Activated T-cell treated with anti-CD3 and anti-CD28 coated beads, Interleukin-2, amount 50 U/mL, for 1 hour (primary cell): ENCODE results near the gene MRPL58.
"Not testable (repeated sequence)": the region's sequence is repeated elsewhere in the genome, so short reads cannot be mapped to it uniquely, and the experiment has no call there.

Source experiments
- DNase-seq: peaks from one replicate; pipeline ENCODE4 v3.0.0-alpha.2; 2020

The MRPL58 gene

GRCh38 chr17:74987909-74988711 is 24.4 kb upstream of the MRPL58 start:
- no peak for DNase-seq

- no peak for DNase-seq
These were observed 21.8 kb upstream of the MRPL58 start for GRCh38 chr17:74990581-74991105.

- DNase-seq = no peak
These were observed 20.2 kb upstream of the MRPL58 start for GRCh38 chr17:74992223-74992622.

GRCh38 chr17:74994440-74994839 is 18.0 kb upstream of the MRPL58 start:
- no peak for DNase-seq

DNA sequence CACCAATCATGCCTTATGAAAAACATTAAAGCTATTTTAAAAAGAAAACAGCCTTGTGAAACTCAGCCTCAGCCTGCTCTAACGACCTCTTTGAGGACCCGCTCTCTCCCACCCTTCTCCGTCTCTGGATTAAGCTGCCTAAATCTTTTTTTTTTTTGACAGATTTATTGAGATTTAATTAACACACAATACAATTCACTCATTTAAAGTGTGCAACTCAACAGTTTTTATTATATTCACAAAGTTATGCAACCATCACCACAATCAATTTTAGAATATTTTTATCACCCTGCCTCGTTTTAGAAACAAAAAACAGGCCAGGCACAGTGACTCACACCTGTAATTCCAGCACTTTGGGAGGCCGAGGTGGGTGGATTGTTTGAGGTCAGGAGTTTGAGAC is 16.6 kb upstream of the MRPL58 start:
- no peak for DNase-seq

DNA sequence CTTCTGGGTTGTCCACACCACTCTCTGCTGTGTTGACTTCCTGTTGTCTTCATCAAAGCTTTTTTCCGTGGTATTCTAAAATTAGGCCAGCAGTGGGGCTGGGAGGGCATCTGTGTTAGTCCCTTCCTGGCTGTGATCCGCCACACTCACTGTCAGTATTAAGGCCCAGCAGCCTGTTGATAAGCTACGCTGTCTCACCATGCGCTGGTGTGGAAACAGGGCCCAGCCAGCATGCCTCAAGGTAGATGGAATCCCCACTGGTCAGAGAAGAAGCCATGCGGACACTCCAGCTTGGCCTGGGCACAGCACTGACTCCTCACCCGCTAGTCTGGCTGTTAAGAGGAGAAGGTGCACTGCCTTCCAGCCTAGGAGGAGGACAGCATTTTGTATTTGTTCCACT is 13.7 kb upstream of the MRPL58 start:
- no peak for DNase-seq

DNA sequence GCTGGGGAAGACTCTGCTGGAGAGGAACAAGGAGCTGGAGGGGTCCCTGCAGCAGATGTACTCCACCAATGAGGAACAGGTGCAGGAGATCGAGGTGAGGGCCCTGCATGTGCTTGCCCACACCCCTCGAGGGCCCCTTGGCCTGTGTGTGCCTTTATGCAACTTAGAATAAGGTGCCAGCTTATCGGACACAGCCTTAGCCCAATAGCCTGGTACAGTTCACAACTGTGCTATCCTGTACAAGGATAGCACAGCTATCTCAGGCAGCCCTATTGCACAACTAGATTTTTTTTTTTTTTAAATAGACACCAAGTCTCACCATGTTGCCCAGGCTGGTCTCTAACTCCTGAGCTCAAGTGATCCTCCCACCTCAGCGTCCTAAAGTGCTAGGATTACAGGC is 12.9 kb upstream of the MRPL58 start:
- no peak for DNase-seq

DNA sequence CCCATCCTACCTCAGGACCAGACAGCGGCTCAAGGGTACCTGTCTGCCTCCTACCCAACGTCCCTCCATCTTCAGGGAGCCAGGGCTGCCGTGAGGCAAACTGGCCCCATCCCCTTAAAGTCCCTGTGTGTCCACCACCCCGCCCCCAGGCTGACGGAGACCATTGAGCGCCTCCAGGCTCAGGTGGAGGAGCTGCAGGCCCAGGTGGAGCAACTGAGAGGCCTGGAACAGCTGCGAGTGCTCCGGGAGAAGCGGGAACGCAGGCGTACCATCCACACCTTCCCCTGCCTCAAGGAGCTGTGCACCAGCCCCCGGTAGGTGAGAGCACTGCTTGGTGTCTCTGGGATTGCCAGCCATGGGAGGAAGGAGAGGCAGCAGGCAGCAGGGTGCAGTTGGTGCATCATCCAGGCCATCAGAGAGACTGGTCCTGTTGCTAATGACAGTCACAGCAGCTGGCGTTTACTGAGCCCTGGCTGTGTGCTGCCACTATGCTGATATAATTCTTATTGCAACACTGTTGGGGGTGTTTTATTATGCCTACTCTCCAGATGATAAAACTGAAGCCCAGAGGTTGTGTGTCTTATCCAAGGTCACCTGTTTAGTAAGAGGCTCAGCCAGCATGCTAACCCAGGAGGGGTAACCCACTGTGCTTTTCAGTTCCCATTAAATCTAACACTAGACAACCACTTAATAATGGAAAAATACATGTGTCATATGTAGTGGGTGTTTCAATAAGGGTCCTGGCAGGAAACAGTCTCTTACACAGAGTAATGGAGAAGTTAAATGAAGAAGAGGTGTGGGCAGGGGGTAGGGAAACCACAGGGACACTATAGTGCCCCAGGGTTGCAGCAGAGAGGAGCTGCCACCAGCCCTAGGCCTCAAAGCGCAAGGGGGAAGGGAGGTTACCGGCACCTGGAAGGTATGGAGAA is 10.3 kb upstream of the MRPL58 start:
- DNase-seq = no peak

GRCh38 chr17:75003070-75003956 is 9.2 kb upstream of the MRPL58 start:
- DNase-seq = no peak

- no peak for DNase-seq
These were observed 8.5 kb upstream of the MRPL58 start for GRCh38 chr17:75003957-75004355.

GRCh38 chr17:75004371-75004770 is 8.1 kb upstream of the MRPL58 start:
- DNase-seq = no peak

GRCh38 chr17:75005291-75005690 is 7.2 kb upstream of the MRPL58 start:
- DNase-seq = no peak

DNA sequence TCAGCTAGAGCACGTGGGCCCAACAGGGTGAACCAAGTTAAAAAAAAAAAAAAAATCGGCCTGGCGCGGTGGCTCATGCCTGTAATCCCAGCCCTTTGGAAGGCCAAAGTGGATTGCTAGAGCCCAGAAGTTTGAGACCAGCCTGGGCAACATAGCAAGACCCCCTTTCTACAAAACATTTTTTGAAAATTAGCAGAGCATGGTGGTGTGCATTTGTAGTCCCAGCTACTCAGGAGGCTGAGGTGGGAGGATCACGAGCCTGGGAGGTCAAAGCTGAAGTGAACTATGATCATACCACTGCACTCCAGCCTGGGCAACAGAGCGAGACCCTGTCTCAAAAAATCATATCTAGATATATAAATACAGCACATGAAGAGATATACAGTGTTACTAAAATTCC is 6.4 kb upstream of the MRPL58 start:
- not testable (repeated sequence) for DNase-seq

GRCh38 chr17:75006653-75007052 is 5.8 kb upstream of the MRPL58 start:
- DNase-seq = no peak

GRCh38 chr17:75008373-75008772 is 4.1 kb upstream of the MRPL58 start:
- DNase-seq = no peak

DNA sequence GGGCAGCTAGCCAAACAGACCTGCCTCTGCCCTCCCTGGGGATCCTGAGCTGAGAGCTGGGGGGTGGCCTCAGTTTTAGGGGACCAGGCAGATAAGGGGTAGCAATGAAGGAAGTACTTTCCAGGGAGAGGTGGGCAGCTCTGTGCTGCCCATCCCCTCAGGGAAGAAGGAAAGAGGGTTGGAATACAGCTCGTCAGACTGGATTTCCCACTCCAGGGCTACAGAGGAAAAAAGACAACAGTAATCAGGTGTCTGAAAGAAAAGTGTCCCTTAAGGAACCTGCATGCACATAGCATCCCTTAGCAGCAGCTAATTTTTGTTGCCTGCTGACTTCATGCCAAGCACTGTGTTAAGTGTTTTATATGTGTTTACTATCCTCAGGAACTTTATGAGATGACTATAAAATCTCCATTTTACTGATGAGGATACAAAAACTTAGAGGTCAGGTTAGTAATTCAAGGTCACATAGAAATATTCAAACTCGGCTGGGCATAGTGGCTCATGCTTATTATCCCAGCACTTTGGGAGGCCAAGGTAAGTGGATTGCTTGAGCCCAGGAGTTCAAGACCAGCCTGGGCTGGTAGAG is 3.2 kb upstream of the MRPL58 start:
- DNase-seq = no peak

DNA sequence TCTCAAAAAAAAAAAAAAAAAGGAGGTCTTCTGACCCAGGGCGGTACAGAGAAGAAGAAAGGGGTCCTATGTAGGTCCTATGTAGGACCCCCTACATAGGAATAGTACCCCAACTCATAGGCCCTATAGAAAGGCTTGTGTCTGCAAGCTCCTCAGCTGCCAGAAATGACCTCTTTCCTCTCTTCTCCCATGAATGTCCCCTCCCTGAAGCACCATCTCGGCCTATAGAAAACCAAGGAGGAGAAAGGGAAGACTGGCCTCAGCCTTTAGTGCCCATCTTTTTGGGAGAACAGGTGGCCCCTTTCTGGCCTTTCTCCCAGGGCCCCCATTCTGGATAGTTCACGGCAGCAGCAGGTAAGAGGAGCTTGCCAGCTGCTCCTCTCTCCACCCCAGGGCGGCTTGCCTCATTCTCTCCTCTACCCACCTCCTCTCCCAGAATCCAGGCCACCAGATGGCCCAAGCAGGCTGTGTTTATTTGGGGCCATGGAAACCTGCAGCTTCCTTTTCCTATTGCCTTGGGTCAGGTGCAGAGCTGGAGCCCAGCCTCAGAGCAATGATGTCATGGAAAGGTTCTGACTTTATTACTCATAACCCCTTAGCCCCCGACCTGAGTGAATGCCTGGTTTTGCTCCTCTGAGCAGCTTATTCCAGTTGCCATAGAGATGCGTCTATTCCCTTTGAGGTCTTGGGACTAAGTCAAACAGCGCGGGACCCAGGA is 1.6 kb upstream of the MRPL58 start:
- no peak for DNase-seq

DNA sequence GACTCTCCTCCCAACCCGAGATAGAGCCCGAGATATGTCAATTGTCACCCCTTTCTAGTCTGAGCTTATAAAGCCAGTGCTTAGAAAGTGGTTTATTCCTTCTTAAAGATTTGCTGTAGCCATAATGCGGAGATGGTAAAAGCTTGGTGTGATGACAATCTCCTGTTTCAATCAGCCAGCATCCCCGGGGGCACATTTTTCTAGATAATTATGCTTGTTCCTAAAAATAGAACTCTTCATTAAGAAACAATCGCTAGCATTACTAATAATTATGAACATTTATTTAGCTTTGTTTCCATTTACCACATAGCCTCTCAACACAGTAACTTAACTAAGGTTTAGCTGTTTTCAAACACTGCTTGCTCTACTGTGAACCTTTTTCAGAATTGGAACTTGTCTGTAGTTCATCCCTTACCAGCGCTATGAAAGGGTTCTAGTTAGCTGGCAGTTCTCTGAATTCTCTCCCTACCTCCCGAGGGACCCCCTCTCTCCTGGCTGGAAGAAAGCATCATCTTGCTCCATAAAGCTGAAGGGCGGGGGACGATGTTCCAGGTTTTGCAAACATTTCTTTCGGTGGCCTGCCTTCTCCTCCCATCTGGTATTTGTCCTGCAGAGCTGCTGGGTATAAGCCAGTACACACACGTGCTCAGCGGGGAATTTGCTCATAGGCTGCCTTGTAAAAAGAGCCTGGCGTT is 922 bp upstream of the MRPL58 start:
- DNase-seq = no peak

DNA sequence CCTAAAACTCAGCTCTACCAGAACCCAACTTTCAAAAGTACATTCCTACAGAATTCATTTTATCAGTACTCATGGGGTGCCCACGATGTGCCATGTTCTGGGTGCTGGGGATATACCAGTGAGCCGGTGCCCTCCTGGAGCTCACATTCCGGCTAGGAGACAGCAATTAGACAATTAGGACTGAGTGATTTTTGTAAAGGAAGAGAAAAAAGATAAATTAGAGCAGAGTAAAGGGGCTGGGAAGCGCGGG is 449 bp upstream of the MRPL58 start:
- no peak for DNase-seq

DNA sequence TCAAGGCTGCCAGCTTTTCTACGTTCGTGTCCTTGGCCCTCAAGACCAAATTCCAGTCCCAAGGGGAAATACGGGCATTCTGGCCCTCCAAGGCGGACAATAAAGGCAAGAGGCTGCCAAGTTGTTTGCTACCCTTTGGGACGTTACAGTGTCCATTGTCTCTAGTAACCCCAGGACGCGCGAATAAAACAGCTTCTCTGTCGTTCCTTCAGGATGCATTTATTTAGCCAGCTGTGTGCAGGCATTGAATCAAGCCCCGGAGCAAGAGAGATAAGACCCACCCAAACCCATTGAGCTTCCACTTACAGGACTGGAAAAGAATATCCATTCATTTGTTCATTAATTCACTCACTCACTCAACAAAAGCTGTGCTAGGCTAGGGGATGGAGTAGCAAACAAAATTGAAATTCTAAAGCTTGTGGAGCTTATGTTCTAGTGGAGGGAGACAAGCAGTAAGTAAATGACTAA is 656 bp downstream of the MRPL58 start:
- no peak for DNase-seq

- DNase-seq = no peak
These were observed 6.7 kb downstream of the MRPL58 start for GRCh38 chr17:75019146-75019545.
